Panc1 (cell line): ENCODE data around the gene RPL18. TPM values are rescaled to one million over a fixed set of nuclear protein-coding genes. Genes with fewer than 3 reads are reported as not detected.
A peak's percentile ranks its signal among the peaks of the same experiment; 100 is the strongest.

Experiments used
- ATAC-seq: fragments of 200-7000 bp; cut with Tn5 transposase; 2 replicates; pipeline ENCODE4 v1.9.1; 2020; ENCODE audit warnings: mild to moderate bottlenecking, moderate library complexity
- BruUV-seq: library from RNA; stranded (reverse); fragments of 400-500 nt; replicated peaks from 2 replicates; lab custom pipeline; 2021; lab: Mats Ljungman, UMichigan
- CTCF ChIA-PET: fragments of 300-600 bp; sonication (Branson Sonifier 250); formaldehyde crosslinking; loops from one replicate; lab custom pipeline; 2022; ENCODE audit warnings: antibody characterized with exemption; lab: Charles Lee
- POLR2A ChIA-PET: fragments of 300-600 bp; sonication (Branson Sonifier 250); formaldehyde crosslinking; loops from one replicate; lab custom pipeline; 2022; ENCODE audit warnings: antibody characterized with exemption; lab: Charles Lee
- DNase-seq: peaks from one replicate; pipeline ENCODE4 v3.0.0-alpha.2; 2010; ENCODE audit warnings: low read depth, low spot score
- H3K27ac ChIP-seq: 2 replicates; pipeline ENCODE4 v1.5.1; 2011; ENCODE audit warnings: mild to moderate bottlenecking, low read length, inconsistent platforms
- H3K27me3 ChIP-seq: fragments of 200-500 bp; sonication (Bioruptor generic); 2 replicates; pipeline ENCODE4 v1.6.0; 2014; ENCODE audit warnings: low read length, inconsistent platforms; ENCODE audit not compliant: control insufficient read depth, insufficient read depth
- H3K36me3 ChIP-seq: fragments of 200-500 bp; sonication (Bioruptor generic); 2 replicates; pipeline ENCODE4 v1.5.1; 2014; ENCODE audit warnings: inconsistent platforms, mild to moderate bottlenecking, low read length, moderate library complexity; ENCODE audit not compliant: control insufficient read depth, insufficient read depth
- H3K4me1 ChIP-seq: 2 replicates; pipeline ENCODE4 v1.5.1; 2011; ENCODE audit warnings: inconsistent platforms, mild to moderate bottlenecking, low read length, moderate library complexity; ENCODE audit not compliant: control insufficient read depth, insufficient read depth
- H3K4me3 ChIP-seq, 2 experiments: 2 replicates each; pipeline ENCODE4 v1.5.1; 2011 to 2012; ENCODE audit warnings: low read depth in 2 of 2, low read length in 2 of 2, mild to moderate bottlenecking in 2 of 2, inconsistent platforms in 1 of 2, moderate library complexity in 1 of 2
- H3K9me3 ChIP-seq: fragments of 200-500 bp; sonication (Bioruptor generic); 2 replicates; pipeline ENCODE4 v1.5.1; 2014; ENCODE audit warnings: low read depth, mild to moderate bottlenecking, inconsistent platforms, low read length, moderate library complexity; ENCODE audit not compliant: control insufficient read depth, insufficient read depth
- POLR2AphosphoS5 ChIP-seq: IDR thresholded peaks from 2 replicates; pipeline ENCODE4 v1.6.1; 2012; ENCODE audit warnings: mild to moderate bottlenecking, low read depth, low read length, moderate library complexity
- SIN3A ChIP-seq: IDR thresholded peaks from 2 replicates; pipeline ENCODE4 v1.6.1; 2012; ENCODE audit warnings: low read depth, mild to moderate bottlenecking, low read length, moderate library complexity, borderline replicate concordance; ENCODE audit not compliant: insufficient read depth
- TCF7L2 ChIP-seq: IDR thresholded peaks from 2 replicates; pipeline ENCODE4 v1.6.1; 2011; ENCODE audit warnings: mild to moderate bottlenecking, low read depth, low read length, inconsistent platforms
- in situ Hi-C: cut with HindIII; loops from 2 replicates; pipeline ENCODE4 v1.10.0; 2016; ENCODE audit warnings: low sequenced_read_pairs, low pct_unique_long_range_greater_than_20kb
- intact Hi-C: fragments of 100-400 bp; cut with micrococcal nuclease; formaldehyde crosslinking; loops from one replicate; pipeline ENCODE4 v1.10.0; 2022; ENCODE audit not compliant: unreplicated experiment
- total RNA-seq: library from RNA; stranded (reverse); gene quantifications from one replicate; pipeline ENCODE4 v1.2.1, GENCODE V29; 2021; ENCODE audit not compliant: unreplicated experiment
- TF ChIP-seq, protein P1 (sequence below), 2 experiments: IDR thresholded peaks; 2 replicates each; pipeline ENCODE4 v1.6.1; 2011 to 2012; ENCODE audit warnings: low read depth in 2 of 2, control low read depth in 1 of 2, low read length in 1 of 2, mild to moderate bottlenecking in 1 of 2, moderate library complexity in 1 of 2; ENCODE audit not compliant: insufficient read depth in 1 of 2
- TF ChIP-seq, protein P2 (sequence below): fragments of 450-650 bp; IDR thresholded peaks from 2 replicates; pipeline ENCODE4 v1.5.1; 2017; ENCODE audit warnings: mild to moderate bottlenecking

Gene RPL18
- total RNA-seq, 1 experiment from 2014 or later = 670 TPM

DNA sequence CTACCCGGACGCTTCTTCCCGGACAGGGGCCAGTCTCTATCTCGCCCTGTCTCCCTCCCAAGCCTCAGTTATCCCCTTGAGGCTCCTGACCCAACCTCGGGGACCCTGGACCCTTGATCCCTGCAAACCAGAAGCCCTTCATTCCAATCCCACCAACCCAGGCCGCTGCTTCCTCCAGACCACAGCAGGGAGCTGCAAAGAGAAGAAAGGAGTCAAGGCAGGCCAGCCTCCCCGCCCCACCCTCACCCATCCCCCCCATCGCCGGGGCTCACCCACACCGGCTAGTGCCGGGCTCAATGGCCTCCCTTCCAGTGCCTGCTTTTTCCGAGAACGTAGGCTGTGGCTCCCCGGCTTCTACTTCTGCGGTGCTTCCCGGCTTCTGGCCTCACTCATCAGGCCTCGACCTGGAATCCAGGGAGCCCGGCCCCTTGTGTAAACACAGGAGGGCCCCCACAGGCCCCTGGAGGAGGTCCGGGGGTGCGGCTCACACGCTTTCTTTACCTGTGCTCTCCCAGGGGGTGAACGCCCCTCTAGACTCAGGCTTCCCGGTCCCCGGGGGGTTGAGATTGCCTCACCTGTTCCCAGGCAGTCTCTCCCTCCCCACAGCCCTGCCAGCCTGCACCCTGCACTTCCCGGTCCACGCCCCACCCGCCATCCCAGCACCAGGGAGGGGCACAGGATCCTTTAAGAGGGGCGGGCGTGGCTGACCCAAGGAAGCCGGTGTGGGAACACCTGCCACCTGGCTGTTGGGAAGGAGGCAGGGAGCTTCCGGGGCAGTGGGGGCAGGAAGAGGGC lies 4.3 kb downstream of the RPL18 start, which contains the start of gene FAM83E:
FAM83E (minus strand) TSS at position 641 of the 795 bp plus-strand sequence. CDS start 1,704 bp downstream, outside the sequence.
- ATAC-seq (no peak), DNase-seq (no peak)
- TF ChIP-seq POLR2AphosphoS5 (no peak; the same call in 1 of the 2 replicates), SIN3A (0 out of 2 replicates have a peak, but pooled peaks have one; percentile 42), TCF7L2 (no peak)
- TF ChIP-seq, protein P1, sequence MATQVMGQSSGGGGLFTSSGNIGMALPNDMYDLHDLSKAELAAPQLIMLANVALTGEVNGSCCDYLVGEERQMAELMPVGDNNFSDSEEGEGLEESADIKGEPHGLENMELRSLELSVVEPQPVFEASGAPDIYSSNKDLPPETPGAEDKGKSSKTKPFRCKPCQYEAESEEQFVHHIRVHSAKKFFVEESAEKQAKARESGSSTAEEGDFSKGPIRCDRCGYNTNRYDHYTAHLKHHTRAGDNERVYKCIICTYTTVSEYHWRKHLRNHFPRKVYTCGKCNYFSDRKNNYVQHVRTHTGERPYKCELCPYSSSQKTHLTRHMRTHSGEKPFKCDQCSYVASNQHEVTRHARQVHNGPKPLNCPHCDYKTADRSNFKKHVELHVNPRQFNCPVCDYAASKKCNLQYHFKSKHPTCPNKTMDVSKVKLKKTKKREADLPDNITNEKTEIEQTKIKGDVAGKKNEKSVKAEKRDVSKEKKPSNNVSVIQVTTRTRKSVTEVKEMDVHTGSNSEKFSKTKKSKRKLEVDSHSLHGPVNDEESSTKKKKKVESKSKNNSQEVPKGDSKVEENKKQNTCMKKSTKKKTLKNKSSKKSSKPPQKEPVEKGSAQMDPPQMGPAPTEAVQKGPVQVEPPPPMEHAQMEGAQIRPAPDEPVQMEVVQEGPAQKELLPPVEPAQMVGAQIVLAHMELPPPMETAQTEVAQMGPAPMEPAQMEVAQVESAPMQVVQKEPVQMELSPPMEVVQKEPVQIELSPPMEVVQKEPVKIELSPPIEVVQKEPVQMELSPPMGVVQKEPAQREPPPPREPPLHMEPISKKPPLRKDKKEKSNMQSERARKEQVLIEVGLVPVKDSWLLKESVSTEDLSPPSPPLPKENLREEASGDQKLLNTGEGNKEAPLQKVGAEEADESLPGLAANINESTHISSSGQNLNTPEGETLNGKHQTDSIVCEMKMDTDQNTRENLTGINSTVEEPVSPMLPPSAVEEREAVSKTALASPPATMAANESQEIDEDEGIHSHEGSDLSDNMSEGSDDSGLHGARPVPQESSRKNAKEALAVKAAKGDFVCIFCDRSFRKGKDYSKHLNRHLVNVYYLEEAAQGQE (IDR thresholded peaks at IDR 0.05; ENCODE audit: insufficient read depth in 1 of 2, low read depth in 2 of 2, low read length in 1 of 2) = no peak
- TF ChIP-seq, protein P2, sequence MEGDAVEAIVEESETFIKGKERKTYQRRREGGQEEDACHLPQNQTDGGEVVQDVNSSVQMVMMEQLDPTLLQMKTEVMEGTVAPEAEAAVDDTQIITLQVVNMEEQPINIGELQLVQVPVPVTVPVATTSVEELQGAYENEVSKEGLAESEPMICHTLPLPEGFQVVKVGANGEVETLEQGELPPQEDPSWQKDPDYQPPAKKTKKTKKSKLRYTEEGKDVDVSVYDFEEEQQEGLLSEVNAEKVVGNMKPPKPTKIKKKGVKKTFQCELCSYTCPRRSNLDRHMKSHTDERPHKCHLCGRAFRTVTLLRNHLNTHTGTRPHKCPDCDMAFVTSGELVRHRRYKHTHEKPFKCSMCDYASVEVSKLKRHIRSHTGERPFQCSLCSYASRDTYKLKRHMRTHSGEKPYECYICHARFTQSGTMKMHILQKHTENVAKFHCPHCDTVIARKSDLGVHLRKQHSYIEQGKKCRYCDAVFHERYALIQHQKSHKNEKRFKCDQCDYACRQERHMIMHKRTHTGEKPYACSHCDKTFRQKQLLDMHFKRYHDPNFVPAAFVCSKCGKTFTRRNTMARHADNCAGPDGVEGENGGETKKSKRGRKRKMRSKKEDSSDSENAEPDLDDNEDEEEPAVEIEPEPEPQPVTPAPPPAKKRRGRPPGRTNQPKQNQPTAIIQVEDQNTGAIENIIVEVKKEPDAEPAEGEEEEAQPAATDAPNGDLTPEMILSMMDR = no peak
- POLR2A ChIA-PET = interaction anchor here (0.6 kb wide), 1 partner anchor 397 kb away, joined by 3 read pairs; no protein-coding TSS in a partner anchor
- intact Hi-C loops = no loop called here
- Histone ChIP-seq H3K4me1 (peaks cover 35% of the 10 kb centered on the region), H3K9me3 (no peaks in the 10 kb centered on the region), H3K4me3 (no peak within 1 kb of the TSS), H3K36me3 (peaks cover 11% of the 10 kb centered on the region), H3K27ac (peak within 1 kb of the TSS; percentile 23; the same call in 1 of the 2 replicates), H3K27me3 (no peaks in the 10 kb centered on the region)
- CTCF ChIA-PET = no interaction called here
- BruUV-seq = no TSS peak
- in situ Hi-C loops = no loop called here

DNA sequence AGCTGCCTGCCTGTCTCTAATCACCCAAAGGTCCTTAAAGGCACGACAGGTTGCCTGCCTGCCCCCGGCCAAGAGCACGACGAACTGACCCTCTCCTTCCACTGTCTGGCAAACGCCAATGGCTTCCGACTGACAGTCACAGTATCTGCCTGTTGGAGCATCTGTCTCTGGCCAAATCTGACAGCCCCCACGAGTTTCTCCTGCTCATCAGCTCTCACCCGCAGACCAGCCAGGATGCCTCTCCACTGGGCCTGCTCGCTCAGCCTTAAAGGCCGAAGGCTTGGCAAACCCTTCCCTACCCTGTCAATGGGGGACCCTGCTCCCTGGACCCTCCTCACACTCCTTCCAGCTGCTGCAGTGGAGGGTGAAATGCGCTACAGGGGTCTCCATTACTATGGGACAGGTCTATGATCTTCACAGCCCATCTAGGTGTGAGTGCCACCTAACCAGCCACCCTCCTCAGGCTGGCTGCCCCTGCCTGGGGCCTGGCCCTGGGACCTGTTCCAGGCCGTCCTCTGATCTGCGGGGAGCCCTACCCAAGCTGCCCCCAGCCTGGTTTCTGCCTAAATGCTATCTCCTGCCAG lies 5.0 kb downstream of the RPL18 start:
- Histone ChIP-seq H3K27ac (0 out of 2 replicates have a peak overlapping the region, but pooled peaks have one; percentile 23), H3K4me1 (peaks cover 38% of the 10 kb centered on the region), H3K27me3 (no peaks in the 10 kb centered on the region), H3K4me3 (no peak overlapping the region), H3K36me3 (peaks cover 11% of the 10 kb centered on the region), H3K9me3 (no peaks in the 10 kb centered on the region)
- no TSS peak for BruUV-seq
- CTCF ChIA-PET = no interaction called here
- intact Hi-C loops = no loop called here
- POLR2A ChIA-PET = no interaction called here
- ATAC-seq = peak; percentile 17; the same call in 1 of the 2 replicates
- TF ChIP-seq, protein P2 = no peak
- TF ChIP-seq, protein P1 (IDR thresholded peaks at IDR 0.05; ENCODE audit: insufficient read depth in 1 of 2, low read depth in 2 of 2, low read length in 1 of 2) = no peak
- TF ChIP-seq TCF7L2 (no peak), SIN3A (no peak), POLR2AphosphoS5 (no peak)
- in situ Hi-C loops = no loop called here
- no peak for DNase-seq
